Body of pancreas (tissue), 4 donors: ENCODE results near the gene NOVA1.

Source experiments
- POLR2A ChIP-seq, 3 donors: fragments of 450-650 bp; IDR thresholded peaks; one replicate each; pipeline ENCODE4 v1.6.1; 2016; ENCODE audit warnings: antibody characterized with exemption in 3 of 3, mild to moderate bottlenecking in 2 of 3
- TF ChIP-seq, protein P1 (sequence below), 7 experiments: fragments of 450-650 bp in 4 of 7; fragments of 200-600 bp in 3 of 7; sonication (generic) in 3 of 7; IDR thresholded peaks; one replicate each; pipeline ENCODE4 v1.5.1; 2016 to 2019; ENCODE audit warnings: antibody characterized with exemption in 7 of 7

- TF ChIP-seq, protein P1, sequence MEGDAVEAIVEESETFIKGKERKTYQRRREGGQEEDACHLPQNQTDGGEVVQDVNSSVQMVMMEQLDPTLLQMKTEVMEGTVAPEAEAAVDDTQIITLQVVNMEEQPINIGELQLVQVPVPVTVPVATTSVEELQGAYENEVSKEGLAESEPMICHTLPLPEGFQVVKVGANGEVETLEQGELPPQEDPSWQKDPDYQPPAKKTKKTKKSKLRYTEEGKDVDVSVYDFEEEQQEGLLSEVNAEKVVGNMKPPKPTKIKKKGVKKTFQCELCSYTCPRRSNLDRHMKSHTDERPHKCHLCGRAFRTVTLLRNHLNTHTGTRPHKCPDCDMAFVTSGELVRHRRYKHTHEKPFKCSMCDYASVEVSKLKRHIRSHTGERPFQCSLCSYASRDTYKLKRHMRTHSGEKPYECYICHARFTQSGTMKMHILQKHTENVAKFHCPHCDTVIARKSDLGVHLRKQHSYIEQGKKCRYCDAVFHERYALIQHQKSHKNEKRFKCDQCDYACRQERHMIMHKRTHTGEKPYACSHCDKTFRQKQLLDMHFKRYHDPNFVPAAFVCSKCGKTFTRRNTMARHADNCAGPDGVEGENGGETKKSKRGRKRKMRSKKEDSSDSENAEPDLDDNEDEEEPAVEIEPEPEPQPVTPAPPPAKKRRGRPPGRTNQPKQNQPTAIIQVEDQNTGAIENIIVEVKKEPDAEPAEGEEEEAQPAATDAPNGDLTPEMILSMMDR (IDR thresholded peaks at IDR 0.05), result no peak
- TF ChIP-seq POLR2A (IDR thresholded peaks at IDR 0.05), result no peak
Measured at GRCh38 chr14:26549571-26549970, 48.3 kb downstream of the NOVA1 start.
